ENCODE measurements around the gene TSPAN3. TPM values are rescaled to one million over a fixed set of nuclear protein-coding genes. Genes with fewer than 3 reads are reported as not detected.

Gene TSPAN3
- polyA plus RNA-seq, 1 experiment, result 344 TPM

DNA sequence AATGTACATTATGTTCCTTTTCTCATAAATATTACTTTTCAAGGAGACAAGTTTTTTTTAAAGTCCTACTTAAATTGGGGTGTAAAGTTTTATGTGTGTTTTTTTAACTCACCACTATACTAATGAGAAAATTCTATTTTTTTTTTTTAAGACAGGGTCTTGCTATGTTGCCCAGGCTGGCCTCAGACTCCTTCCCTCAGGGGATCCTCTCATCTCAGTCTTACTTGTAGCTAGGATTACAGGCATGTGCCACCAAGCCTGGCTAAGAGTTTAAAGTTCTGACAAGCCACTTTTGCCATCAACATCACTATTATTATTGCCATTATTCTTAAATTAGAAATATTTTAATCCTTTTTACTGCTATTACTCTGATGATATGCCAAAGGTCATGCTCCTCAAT is 7.7 kb downstream of the TSPAN3 start:
- Histone ChIP-seq H3K27me3 (ENCODE audit: control insufficient read depth, insufficient read depth, low read length) (no peaks in the 10 kb centered on the region), H3K36me3 (ENCODE audit: control insufficient read depth, insufficient read depth, low read length) (no peaks in the 10 kb centered on the region), H3K4me3 (ENCODE audit: low read depth, low read length) (no peak overlapping the region)
- no peak for DNase-seq (ENCODE audit: low read depth)
- CTCF ChIA-PET, result no interaction called here
- TF ChIP-seq, protein P1, sequence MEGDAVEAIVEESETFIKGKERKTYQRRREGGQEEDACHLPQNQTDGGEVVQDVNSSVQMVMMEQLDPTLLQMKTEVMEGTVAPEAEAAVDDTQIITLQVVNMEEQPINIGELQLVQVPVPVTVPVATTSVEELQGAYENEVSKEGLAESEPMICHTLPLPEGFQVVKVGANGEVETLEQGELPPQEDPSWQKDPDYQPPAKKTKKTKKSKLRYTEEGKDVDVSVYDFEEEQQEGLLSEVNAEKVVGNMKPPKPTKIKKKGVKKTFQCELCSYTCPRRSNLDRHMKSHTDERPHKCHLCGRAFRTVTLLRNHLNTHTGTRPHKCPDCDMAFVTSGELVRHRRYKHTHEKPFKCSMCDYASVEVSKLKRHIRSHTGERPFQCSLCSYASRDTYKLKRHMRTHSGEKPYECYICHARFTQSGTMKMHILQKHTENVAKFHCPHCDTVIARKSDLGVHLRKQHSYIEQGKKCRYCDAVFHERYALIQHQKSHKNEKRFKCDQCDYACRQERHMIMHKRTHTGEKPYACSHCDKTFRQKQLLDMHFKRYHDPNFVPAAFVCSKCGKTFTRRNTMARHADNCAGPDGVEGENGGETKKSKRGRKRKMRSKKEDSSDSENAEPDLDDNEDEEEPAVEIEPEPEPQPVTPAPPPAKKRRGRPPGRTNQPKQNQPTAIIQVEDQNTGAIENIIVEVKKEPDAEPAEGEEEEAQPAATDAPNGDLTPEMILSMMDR (IDR thresholded peaks at IDR 0.05; ENCODE audit: insufficient read depth, low read depth, low read length), result no peak
- POLR2A ChIA-PET, result no interaction called here

DNA sequence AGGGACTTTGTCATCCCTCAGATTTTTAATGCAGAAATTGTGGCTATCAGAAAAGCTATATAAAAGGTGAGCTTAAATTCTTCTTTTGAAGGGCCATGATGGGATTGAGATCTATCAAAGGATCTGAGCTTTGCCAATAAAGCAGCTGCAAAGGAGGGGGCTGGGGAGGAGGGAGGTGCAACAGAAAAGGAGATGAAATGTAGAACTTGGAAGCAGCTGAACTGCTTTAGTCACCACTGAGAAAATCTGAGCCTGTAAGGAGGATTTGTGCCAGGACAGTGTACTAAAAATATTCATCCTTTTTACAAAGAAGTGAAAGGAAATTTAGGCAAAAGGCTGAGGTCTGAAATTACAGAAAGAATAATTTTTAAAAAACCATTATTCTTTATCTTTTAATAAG is 10.4 kb downstream of the TSPAN3 start:
- DNase-seq (ENCODE audit: low read depth), result no peak
- H3K36me3 ChIP-seq (ENCODE audit: control insufficient read depth, insufficient read depth, low read length), result no peaks in the 10 kb centered on the region
- H3K4me3 ChIP-seq (ENCODE audit: low read depth, low read length), result no peak overlapping the region
- TF ChIP-seq, protein P1 (IDR thresholded peaks at IDR 0.05; ENCODE audit: insufficient read depth, low read depth, low read length), result no peak
- POLR2A ChIA-PET, result no interaction called here
- H3K27me3 ChIP-seq (ENCODE audit: control insufficient read depth, insufficient read depth, low read length), result no peaks in the 10 kb centered on the region
- CTCF ChIA-PET, result interaction anchor here (1.2 to 1.6 kb wide), 3 partner anchors 10 to 483 kb away, joined by 3 to 5 read pairs (median 4); no protein-coding TSS in a partner anchor

DNA sequence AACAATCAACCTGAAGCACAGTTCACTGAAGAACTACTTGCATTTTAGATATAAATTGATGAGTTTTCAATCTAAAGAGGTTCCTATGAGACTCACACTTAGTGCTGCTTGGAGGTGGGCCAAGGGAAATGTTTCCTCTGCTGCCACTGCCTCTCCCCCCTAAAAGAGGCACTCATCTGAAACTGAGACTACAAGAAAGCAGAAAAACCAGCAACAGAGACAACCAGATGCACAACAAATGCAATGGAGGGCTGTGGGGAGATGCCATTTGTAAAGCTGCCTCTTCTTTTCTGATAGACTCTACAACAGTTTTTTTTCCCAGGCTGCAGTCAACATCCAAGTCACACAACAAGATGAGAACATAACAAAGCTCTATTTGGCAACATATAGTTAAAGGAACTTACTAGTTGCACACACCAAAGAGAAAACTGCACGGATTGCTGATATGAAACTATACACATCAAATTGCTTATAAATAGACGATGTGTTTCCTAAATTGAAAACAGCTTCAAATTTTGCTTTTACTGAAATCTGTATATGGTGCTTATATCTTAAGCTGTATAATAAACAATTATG is 11.0 kb downstream of the TSPAN3 start:
- H3K27me3 ChIP-seq (ENCODE audit: control insufficient read depth, insufficient read depth, low read length), result no peaks in the 10 kb centered on the region
- TF ChIP-seq, protein P1 (IDR thresholded peaks at IDR 0.05; ENCODE audit: insufficient read depth, low read depth, low read length), result no peak
- H3K36me3 ChIP-seq (ENCODE audit: control insufficient read depth, insufficient read depth, low read length), result no peaks in the 10 kb centered on the region
- no peak overlapping the region for H3K4me3 ChIP-seq (ENCODE audit: low read depth, low read length)
- ChIA-PET POLR2A (no interaction called here), CTCF (interaction anchor here (0.7 to 1.6 kb wide), 5 partner anchors 9 to 483 kb away, joined by 3 to 5 read pairs (median 3); no protein-coding TSS in a partner anchor)
- no peak for DNase-seq (ENCODE audit: low read depth)

DNA sequence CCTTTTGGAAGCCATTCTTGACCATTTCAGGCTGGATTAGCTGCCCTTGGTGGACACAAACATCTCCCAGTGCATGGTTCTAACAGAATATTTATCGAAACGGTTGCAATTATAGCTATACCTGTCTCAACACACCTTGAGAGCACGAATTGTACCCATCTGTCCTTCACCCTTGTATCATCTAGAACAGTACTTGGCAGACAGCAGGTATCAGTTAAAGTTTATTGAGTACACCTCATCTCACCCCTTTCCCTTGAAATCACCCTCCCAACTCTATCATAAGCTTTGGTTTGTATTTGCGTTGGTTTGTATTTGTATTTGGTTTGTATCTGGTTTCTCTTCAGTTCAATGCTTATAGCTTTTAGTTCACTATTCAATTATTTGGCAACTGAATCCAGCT is 12.4 kb downstream of the TSPAN3 start:
- ChIA-PET CTCF (interaction anchor here (0.6 to 1.6 kb wide), 3 partner anchors 8 to 36 kb away, joined by 4 to 5 read pairs (median 4); no protein-coding TSS in a partner anchor), POLR2A (no interaction called here)
- DNase-seq (ENCODE audit: low read depth), result no peak
- Histone ChIP-seq H3K36me3 (ENCODE audit: control insufficient read depth, insufficient read depth, low read length) (no peaks in the 10 kb centered on the region), H3K27me3 (ENCODE audit: control insufficient read depth, insufficient read depth, low read length) (no peaks in the 10 kb centered on the region), H3K4me3 (ENCODE audit: low read depth, low read length) (no peak overlapping the region)
- TF ChIP-seq, protein P1 (IDR thresholded peaks at IDR 0.05; ENCODE audit: insufficient read depth, low read depth, low read length), result no peak

DNA sequence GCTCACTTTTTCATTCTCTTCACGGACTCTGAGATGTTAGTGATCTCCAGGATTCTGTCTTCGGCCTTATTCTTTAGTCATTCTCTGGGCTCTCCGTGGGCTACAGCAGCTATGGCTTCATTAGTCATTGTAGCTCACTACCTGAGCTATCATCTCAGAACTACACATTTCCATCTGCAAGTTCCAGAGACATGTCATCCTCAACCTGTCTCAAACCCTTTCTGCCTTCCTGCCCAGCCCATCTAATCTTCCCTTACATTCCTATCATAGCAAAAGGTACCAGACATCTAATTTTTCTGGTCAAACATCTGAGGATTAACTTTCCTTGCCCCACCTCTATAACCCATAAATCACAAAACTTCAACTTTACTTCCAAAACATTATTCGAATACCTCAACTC is 13.2 kb downstream of the TSPAN3 start:
- DNase-seq (ENCODE audit: low read depth), result no peak
- CTCF ChIA-PET, result interaction anchor here (1.6 kb wide), 1 partner anchor 35 kb away, joined by 4 read pairs; no protein-coding TSS in a partner anchor
- Histone ChIP-seq H3K4me3 (ENCODE audit: low read depth, low read length) (no peak overlapping the region), H3K36me3 (ENCODE audit: control insufficient read depth, insufficient read depth, low read length) (no peaks in the 10 kb centered on the region), H3K27me3 (ENCODE audit: control insufficient read depth, insufficient read depth, low read length) (no peaks in the 10 kb centered on the region)
- TF ChIP-seq, protein P1 (IDR thresholded peaks at IDR 0.05; ENCODE audit: insufficient read depth, low read depth, low read length), result no peak
- POLR2A ChIA-PET, result no interaction called here

Data from BJ (cell line).